NCI-H128 (cell line): ENCODE results near the gene USH2A.
"Not testable (repeated sequence)": the region's sequence is repeated elsewhere in the genome, so short reads cannot be mapped to it uniquely, and the experiment has no call there.

ENCODE experiments used
- DNase-seq: peaks from one replicate; lab custom pipeline; 2025; ENCODE audit not compliant: unreplicated experiment; lab: John Stamatoyannopoulos, UW

The USH2A gene

GRCh38 chr1:216389774-216390173 is 33.5 kb downstream of the USH2A start:
- DNase-seq, result no peak

GRCh38 chr1:216388558-216388957 is 34.7 kb downstream of the USH2A start:
- no peak for DNase-seq

- DNase-seq, result no peak
These were observed 35.5 kb downstream of the USH2A start for GRCh38 chr1:216387782-216388181.

GRCh38 chr1:216379441-216379840 is 43.8 kb downstream of the USH2A start:
- no peak for DNase-seq

- no peak for DNase-seq
These were observed 55.0 kb downstream of the USH2A start for GRCh38 chr1:216368249-216368648.

GRCh38 chr1:216366979-216367378 is 56.3 kb downstream of the USH2A start:
- no peak for DNase-seq

- DNase-seq, result no peak
These were observed 66.3 kb downstream of the USH2A start for GRCh38 chr1:216356945-216357344.

- no peak for DNase-seq
These were observed 73.1 kb downstream of the USH2A start for GRCh38 chr1:216350186-216350585.

GRCh38 chr1:216346526-216346925 is 76.7 kb downstream of the USH2A start:
- no peak for DNase-seq

- DNase-seq, result not testable (repeated sequence)
These were observed 82.7 kb downstream of the USH2A start for GRCh38 chr1:216340542-216340941.

- no peak for DNase-seq
These were observed 90.8 kb downstream of the USH2A start for GRCh38 chr1:216332462-216332861.

- no peak for DNase-seq
These were observed 91.2 kb downstream of the USH2A start for GRCh38 chr1:216332003-216332402.

GRCh38 chr1:216331211-216331610 is 92.0 kb downstream of the USH2A start:
- DNase-seq, result no peak

GRCh38 chr1:216330262-216330661 is 93.0 kb downstream of the USH2A start:
- no peak for DNase-seq

- DNase-seq, result no peak
These were observed 97.3 kb downstream of the USH2A start for GRCh38 chr1:216325946-216326345.

- no peak for DNase-seq
These were observed 97.9 kb downstream of the USH2A start for GRCh38 chr1:216325336-216325735.

GRCh38 chr1:216323344-216323743 is 99.9 kb downstream of the USH2A start:
- no peak for DNase-seq

- no peak for DNase-seq
These were observed 108.7 kb downstream of the USH2A start for GRCh38 chr1:216314379-216315095.

GRCh38 chr1:216310776-216311175 is 112.5 kb downstream of the USH2A start:
- peak; percentile 85 for DNase-seq

- no peak for DNase-seq
These were observed 116.4 kb downstream of the USH2A start for GRCh38 chr1:216306830-216307229.

GRCh38 chr1:216303690-216304089 is 119.6 kb downstream of the USH2A start:
- no peak for DNase-seq

- DNase-seq, result no peak
These were observed 129.6 kb downstream of the USH2A start for GRCh38 chr1:216293683-216294082.

GRCh38 chr1:216290074-216290473 is 133.2 kb downstream of the USH2A start:
- DNase-seq, result no peak
